Upper lobe of left lung (tissue), 4 donors: ENCODE measurements around the gene FOXR1.

ENCODE experiments used
- CTCF ChIP-seq, 6 experiments: fragments of 450-650 bp in 4 of 6; fragments of 200-600 bp in 2 of 6; sonication (generic) in 2 of 6; IDR thresholded peaks; one replicate each; pipeline ENCODE4 v1.5.1; 2016 to 2019; ENCODE audit warnings: antibody characterized with exemption in 6 of 6
- EP300 ChIP-seq, 4 donors: sonication (generic); formaldehyde crosslinking; IDR thresholded peaks; one replicate each; pipeline ENCODE4 v1.5.1; 2017; ENCODE audit warnings: antibody characterized with exemption in 4 of 4, control low read depth in 2 of 4
- POLR2AphosphoS5 ChIP-seq, 2 donors: sonication (generic); formaldehyde crosslinking; IDR thresholded peaks; one replicate each; pipeline ENCODE4 v1.5.1; 2017; ENCODE audit warnings: antibody characterized with exemption in 2 of 2

GRCh38 chr11:119030029-119030328, 58.4 kb downstream of the FOXR1 start:
- TF ChIP-seq CTCF (IDR thresholded peaks at IDR 0.05) = no peak
- TF ChIP-seq EP300 (IDR thresholded peaks at IDR 0.05) = no peak
- TF ChIP-seq POLR2AphosphoS5 (IDR thresholded peaks at IDR 0.05) = no peak
